Midbrain (tissue), 1 donor: Measurements from ENCODE around the gene PRKCZ.

ENCODE experiments used
- DNase-seq: peaks from one replicate; lab custom pipeline; 2025; lab: John Stamatoyannopoulos, UW

PRKCZ gene

DNA sequence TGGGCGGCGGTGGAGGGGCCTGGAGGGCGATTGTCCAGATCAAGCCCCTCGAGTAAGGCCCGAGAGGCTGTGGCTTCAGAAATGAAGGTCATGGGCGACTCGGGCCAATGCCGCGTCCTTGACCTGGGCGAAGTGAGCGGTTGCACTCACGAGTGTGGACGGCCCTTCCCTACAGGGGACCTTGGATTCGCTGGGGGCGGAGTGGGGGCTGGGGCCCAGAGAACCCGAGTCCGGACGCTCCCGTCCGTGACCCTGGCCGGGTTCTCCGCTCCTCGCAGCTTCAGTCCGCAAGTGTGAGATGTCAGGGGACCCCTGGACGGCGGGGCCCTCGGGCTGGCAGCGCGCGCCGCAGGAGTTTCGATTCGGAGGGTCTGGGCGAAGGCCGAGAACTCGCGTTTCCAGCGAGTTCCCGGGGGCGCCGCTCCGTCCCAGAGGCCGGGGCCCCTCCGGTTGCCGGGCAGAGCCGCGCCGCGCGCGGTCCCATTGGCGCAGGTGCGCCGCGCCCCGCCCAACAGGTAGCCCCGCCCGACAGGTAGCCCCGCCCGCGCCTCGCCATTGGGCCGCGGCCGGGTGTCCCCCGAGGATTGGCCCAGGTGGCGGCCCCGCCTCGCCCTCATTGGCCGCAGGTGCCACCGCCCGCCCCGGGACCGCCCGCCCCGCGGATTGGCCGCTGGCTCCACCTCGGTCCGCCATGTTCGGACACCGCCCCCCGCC is at the start of gene PRKCZ:
Gene PRKCZ (plus strand): TSS at position 694 of the 714 bp plus-strand sequence. CDS start 220 bp downstream, outside the sequence.
- DNase-seq, result no peak

DNA sequence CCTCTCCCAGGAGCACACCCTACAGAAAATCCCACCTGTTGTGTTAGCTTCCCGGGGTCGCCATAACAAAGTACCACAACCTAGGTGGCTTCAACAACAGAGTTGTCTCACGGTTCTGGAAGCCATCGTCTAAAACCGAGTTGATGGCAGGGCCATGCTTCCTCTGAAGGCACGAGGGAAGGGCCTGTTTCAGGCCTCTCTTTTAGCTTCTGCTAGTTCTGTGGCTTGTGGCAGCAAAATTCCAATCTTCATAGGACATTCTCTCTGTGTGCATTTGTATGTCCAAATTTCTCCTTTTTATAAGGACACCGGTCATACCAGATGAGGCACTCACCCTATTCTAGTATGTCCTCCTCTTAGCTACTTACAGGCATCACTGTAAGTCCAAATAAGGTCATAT is 49.8 kb upstream of the PRKCZ start:
- DNase-seq, result no peak

DNA sequence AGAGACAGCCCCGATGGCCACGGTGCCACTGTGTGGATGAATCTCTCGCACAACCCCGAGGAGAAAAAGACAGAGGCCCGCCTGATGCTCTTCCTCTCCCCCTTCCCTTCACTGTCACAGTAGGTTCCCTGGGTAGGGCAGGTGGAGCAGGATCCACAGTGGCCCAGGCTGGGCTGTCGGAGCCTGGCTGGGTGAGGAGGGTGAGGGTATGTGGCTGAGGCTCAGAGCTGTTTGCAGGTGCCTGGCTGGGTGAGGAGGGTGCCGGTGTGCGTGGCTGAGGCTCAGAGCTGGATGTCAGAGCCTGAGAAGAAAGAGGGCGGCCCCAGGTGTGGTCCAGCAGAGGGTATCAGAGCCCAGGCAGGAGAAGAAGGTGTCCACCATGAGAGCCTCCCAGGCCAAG is 49.4 kb upstream of the PRKCZ start:
- DNase-seq, result no peak

DNA sequence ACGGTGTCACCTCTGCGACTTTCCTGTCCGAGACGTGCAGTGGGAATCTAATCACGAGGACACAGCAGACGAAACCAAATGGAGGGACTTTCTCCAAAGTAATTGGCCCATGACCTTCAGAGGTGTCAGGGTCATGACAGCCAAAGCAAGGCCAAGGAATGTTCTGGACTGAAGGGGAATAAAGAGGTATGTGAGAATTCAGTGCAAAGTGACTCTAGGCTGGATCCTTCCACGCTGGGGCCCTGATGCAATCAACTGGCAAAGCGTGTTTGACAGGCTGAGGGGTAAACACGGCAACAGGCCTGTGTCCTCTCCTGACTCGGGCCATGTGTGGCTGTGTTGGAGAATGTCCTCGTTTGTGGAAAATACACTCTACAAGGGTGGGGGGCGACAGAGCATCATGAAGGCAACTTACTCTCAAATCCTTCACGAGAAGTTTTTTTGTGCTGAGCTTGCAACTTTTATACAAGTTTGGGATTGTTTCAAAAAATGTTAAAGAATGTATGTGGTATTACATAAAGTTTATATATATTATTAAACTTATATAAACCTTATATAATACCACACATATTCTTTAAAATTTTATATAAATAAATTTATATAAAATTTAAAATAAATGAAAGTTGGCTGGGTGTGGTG is 48.3 kb upstream of the PRKCZ start:
- DNase-seq, result no peak

DNA sequence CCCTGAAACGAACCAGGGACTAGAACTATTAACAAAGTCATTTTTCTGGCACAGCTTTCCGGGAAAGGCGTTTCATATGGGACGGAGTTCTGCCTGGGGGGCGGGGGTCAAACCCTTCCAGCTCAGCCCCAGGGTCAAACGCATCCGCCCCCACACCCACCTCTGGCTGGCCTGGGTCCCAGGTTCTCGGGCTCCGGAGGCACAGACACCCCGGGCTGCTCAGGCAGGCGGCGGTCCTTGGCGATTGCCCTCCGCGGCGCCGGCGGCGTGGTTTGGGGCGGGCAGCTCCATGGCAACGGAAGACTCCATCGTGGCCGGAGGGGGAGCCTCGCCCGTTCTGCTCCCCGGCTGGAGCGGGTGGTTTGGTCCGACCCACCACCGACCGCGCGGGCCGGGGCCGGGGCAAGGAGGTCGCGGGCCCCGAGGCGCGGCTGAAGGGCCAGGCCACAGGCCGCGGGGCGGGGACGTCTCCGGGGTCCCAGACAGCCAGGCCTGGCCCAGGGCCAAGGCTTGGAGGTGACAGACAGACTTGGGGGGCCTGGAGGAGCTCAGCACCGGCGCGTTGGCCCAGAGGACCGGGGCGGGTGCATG is 46.6 kb upstream of the PRKCZ start, which contains the start of gene CFAP74:
Gene CFAP74 (minus strand): TSS at position 246 of the 591 bp plus-strand sequence. CDS start 12,830 bp downstream, outside the sequence.
- peak; percentile 55 for DNase-seq

DNA sequence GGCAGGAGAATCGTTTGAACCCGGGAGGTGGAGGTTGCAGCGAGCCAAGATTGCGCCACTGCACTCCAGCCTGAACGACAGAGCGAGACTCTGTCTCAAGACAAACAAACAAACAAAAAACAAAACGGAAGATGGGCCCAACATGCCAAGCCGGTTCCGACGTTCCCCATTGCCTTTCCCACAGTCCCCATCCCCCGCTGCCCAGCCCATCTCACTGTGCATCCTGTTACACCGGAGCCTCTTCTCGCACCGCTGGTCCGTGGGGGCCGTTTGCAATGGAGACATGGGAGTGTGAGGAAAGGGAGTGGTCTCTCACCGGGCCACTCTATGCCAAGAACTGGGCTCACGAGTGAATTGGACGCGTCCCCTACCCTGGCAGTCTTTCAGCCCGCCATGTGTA is 45.4 kb upstream of the PRKCZ start:
- DNase-seq, result no peak

DNA sequence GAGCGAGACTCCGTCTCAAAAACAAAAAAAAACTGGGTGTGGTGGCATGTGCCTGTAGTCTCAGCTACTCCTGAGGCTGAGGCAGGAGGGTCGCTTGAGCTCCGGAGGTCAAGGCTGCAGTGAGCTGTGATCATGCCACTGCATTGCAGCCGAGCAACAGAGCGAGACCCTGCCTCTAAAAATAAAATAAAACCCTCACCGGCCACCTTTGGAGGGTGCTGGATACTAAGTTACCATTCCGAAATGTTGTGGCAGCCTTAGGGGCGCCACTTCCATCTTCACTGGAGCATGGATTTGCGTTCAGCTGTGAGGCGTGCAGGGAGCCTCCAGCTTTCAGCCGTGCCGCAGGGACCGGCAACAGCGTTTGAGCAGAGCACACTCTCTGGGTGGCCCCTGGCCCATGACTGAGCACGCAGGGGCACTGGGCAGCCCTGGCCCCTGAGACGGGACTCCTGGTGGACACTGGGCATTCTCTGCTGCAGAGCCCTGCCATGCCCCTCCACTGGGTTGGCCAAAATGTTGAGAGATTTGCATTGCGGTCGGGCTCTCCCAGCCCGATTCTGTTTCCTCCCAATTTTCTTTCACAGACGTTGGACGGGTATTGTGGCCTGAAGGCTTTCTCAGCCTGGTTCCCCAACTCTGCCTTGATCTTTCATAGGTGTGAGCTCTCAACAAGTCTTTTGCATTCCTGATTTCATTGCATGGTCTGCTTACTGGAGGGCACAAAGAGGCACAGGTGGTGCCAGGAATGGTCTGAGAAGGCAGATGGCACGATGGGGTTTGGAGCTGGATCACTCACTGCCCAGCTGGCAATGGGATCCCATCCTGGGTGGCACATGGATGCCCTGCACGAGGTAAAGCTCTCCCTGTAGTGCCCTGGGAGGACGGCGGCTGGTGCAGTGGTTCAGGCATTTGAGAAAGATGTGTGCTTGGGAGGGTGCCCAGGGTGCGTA is 40.8 kb upstream of the PRKCZ start:
- no peak for DNase-seq

DNA sequence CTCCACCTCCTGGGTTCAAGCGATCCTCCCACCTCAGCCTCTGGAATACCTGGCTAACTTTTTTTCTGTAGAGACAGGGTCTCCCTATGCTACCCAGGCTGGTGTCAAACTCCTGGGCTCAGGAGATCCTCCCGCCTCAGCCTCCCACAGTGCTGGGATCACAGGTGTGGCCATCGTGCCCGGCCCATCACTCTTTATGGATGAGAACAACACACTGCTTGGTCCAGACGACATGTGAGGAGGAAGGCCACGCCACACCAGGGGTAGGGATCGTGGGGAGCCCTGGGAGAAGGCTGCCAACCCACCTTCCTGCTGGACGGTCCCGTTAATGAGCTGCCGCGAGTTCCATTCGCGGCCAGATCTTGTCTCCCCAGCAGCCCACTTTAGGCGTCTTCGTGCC is 36.0 kb upstream of the PRKCZ start:
- no peak for DNase-seq

DNA sequence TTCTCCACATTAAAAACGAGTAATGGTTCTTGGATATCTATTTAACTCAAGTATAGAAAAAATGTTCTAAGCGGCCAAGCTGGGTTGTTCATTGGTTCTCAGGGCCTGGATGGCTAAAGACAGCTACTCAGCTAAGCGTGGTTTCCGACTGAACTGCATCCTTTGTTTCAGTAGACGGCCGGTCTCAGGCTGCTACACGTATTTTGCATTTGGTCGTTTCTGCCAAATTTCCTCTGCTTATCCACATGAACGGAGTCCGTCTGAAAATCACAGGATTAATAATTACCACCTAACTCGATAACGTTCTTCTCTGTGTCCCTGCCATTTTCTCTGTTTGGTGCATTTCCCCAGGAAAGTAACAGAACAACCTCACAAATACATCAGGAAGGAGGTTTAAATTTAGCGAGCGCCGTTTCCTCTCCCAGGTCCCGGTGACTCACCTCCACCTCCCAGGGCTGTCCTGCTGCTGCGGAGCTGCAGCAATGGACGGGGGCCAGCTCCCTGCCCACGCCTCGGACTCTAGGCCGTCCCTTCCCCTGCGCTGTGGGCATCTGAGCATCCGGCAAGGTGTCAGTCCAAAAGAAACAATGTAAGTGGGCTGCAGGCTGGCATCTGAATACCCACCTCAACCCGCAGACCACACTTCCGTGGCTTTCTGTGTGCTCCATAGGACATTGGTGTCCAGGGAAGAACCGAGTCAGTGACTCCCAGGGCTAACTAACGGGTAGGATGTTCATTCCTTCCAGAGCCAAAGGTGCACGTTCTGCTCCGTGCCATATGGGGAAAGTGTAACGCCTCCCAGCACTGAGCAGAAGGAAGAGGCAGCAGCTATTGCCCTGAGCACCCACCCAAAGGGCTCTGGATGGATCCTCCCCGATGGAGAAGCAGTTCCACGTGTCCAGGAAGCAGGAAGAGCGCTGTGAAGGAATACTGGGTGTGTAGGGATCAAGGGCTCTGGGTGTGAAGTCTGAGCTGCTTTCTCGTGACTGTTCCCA is 35.2 kb upstream of the PRKCZ start:
- DNase-seq, result no peak

DNA sequence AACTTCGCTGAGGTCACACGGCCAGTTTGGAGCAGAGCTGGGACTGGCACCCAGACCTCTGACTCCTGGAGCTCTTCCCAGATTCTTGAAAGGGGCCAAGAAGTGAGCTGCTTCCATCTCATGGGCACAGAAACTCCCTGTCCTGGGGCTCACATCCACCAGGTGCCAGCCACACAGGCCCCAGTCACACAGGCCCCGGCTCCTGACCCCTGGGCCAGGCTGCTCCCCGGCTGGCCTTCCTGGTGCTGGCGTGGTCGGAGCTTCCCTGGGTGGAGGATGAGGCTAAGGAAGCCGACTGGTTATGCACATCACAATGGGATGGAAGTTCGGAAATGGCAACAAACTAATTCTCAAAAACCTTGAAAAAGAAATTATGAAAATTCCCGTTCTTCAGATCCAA is 34.1 kb upstream of the PRKCZ start:
- DNase-seq, result no peak

DNA sequence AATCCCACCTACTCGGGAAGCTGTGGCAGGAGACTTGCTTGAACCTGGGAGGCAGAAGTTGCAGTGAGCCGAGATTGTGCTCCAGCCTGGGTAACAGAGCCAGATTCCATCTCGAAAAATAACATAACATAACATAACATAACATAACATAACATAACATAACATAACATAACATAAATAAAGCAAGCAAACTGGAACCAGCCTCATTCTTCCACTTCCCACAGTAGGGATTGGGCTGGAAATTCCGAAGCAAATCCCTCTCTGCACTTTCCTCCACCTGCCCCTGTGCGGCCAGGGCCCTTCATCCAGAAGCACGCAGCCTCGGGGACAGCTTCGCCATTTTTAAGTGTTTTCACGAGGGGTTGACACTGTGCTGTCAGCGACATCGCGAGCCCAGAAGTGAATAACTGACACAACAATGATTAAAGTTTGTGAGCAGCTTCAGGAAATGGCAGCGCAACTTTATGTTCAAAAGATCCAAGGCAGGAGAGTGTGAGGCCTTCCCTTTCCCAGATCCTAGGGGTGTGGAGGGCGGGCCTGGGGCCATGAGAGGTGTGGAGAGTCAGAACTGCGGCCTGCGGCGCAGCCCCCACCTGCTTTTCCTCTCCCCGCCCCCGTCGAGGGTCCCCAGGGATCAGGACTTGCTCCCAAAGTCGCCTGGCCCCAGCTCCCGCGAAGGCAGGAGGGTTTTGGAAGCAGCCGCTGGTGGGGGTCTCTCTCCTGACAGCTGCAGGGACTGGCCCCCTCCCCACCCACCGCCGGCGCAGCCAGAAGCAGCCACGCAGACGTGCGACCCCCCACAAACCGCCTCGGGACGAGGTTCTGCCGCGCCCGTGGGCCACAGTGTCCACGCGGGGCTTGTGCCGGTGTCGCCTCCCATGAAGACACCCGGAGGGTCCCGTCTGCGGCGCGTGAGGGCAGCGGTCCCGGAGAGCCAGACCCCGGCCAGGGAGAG is 31.7 kb upstream of the PRKCZ start:
- no peak for DNase-seq

DNA sequence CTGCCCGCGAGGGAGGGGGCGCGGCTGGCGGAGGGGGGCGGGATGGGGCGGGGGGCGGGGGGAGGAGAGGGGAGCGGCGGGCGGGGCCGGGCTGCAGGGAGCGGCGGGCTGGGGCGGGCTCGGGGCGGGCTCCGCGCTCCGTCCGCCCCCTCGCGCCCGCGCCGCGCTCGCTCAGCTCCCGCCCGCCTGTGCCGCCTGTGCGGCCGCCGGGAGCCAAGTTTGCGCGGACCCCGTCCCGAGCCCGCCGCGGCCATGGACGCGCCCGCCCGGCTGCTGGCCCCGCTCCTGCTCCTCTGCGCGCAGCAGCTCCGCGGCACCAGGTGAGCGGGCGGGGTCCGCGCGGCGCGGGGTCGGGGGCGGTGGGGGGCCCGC is 31.1 kb upstream of the PRKCZ start, which contains the start of gene GABRD:
Gene GABRD (plus strand): TSS at position 174 of the 372 bp plus-strand sequence. CDS start 79 bp downstream, at position 253.
- DNase-seq, result no peak

DNA sequence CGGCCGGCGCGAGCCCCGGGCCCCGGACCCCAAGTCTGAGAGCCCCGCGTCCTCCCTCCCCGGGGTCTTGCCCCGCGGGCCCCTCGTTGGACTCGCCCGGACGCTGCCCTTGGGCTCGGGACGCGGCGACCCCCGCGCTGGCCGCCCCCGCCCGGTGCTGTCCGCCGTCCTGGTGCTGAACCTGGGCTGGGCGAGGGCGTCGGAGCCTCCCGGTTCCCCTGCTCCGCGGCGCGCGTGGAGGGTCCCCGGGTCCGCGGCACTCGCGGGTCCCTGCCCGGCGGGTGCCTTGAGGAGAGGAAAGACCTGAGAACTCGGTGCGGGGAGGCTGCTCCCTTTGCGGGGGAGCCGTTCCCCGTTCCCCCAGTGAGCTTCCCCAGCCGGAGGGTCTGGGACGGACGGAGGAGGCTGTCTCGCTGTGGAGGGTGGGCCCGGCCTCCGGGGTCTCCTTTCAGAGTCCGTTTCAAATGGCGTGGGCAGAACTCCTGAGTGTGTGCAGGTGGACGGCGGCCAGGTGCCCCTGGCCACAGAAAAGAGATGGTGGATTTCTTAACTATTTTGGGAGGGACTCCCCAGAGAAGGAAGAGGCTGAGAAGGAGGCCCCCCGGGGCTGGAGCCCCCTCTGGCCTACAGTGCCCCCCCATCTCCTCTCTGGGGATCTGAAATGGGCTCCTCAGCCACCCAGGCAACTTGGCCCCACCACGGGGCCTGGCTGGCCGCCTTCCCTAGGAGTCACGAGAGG is 30.5 kb upstream of the PRKCZ start:
- no peak for DNase-seq

DNA sequence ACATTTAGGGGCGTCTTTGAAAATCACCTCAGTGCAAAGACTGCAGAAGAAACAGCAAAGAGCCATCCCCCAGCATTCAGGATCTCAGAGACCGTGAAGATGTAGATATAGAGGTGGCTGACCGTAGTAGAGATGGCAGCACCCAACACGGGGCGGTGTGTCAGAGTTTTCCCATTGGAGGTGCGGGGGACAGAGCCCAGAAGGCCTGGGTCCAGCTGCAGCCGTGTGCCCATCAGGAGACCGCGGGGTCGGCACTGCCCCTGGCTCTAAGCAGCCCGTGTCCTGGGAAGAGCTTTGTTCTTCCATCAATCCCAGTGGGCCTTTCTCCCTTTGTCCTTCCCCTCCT is 29.9 kb upstream of the PRKCZ start:
- DNase-seq, result no peak

DNA sequence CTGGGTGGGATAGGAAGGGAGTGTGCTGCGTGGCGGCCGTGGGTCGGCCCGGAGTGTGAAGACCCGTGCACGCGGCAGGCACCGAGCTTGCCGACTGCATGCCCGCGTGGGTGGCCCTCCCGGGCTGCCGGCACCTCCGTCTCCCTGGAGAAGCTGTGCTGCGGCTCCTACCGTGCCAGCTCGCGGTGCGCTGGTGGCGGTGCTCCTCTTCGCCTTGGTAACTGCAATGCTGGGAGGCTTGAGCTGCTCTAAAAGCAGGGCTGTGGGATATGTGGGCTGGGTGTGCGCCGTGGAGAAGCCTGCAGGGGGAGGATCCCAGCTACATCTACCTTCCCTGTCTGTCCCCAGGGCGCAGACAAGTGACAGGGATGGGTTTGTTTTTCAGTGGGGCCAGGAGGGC is 28.7 kb upstream of the PRKCZ start:
- DNase-seq, result no peak

DNA sequence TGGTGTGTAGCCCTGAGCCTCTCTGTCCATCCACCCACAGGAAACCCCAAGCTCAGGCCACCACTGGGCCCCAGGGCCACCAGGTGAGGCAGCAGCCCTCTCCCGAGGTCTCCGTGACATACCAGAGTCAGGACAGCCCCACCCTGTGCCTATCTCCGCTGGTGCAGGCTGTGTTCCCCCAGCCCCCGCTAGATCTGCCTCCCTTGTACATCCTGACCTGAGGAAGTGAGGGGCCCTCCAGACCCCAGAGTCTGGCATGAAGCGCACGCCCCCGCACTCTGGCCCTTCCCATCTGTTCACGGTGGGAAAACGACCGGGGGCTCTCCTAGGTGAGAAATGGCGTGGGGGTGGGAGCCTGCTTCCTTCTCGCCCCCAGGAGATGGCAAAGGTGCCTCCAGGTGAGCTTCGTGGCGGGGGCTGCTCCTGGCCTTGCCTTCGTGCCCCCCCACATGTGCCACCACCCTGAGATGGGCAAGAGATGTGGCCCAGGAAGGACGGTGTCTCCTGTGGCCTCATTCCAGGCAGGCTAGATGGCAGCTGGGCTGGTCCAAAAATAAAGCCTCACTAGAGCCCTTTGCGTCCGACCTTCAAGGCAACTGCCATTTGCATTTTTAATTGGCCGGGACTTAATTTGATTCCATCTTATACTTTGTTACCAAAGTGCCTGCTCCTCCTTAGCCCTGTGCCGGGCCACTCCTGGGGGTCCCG is 28.0 kb upstream of the PRKCZ start:
- no peak for DNase-seq

DNA sequence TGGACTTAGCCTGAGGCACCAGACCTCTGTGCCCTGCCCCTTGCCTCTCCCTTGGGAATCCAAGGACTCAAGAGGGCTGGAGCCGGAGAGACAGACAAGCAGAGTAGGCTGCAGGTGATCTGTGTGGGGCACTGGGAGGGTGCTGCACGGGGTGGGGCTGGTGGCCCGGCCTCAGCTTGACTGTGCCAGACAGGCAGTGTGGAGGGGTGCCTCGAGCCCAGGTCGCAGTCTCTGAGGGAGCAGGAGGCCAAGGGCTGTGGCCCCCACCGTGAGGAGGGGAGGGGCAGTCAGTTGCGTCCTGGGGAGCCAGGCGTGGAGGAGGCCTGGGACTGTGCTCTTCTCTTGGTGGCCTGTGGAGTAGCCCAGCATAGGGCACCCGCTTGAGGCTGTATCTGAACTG is 27.0 kb upstream of the PRKCZ start:
- DNase-seq, result no peak

DNA sequence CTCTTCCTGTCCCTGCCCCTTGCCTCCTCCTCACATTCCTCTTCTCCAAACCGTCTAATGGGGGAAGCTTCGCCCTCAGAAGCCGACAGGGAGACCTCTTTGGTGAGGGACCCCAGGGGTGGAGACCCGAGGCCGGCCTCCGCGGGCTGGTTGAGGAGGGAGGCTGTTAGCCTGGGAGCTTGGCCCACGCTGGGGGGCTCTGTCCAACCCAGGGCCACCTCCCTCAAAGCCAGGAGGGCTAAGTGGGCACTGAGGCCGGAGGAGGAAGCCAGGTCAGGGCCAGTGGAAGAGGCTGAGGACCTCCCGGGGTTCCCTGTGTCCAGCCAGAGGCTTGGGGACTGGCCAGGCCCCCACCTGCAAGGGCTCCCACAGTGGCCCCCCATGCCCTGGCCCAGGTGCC is 25.8 kb upstream of the PRKCZ start:
- no peak for DNase-seq
